Measurements from ENCODE around the gene LRP8.

- TF ChIP-seq TAF1 (IDR thresholded peaks at IDR 0.05; ENCODE audit: borderline replicate concordance, insufficient read depth, low read length) (no peak), FOXP2 (optimal IDR thresholded peaks at IDR 0.05; ENCODE audit: borderline replicate concordance, extremely low read depth, extremely low read length, insufficient read depth) (no peak)
These were observed 28.8 kb upstream of the LRP8 start for GRCh38 chr1:53356637-53357036.
